GM12875 (cell line): ENCODE results near the gene ZDHHC14.

ENCODE experiments used
- H3K4me3 ChIP-seq: one replicate; pipeline ENCODE4 v1.5.1; 2011; ENCODE audit warnings: low read depth, low read length, control low read depth
- CTCF ChIP-seq: IDR thresholded peaks from 2 replicates; pipeline ENCODE4 v1.5.1; 2011; ENCODE audit warnings: low read depth, mild to moderate bottlenecking, control low read depth, inconsistent platforms, low read length, moderate library complexity, borderline replicate concordance; ENCODE audit not compliant: insufficient read depth

The ZDHHC14 gene

GRCh38 chr6:157452096-157452495 is 71.1 kb downstream of the ZDHHC14 start:
- H3K4me3 ChIP-seq = no peak overlapping the region
- no peak for TF ChIP-seq CTCF

- TF ChIP-seq CTCF = no peak
Measured at GRCh38 chr6:157453131-157453530, 72.1 kb downstream of the ZDHHC14 start.

GRCh38 chr6:157453978-157454377 is 73.0 kb downstream of the ZDHHC14 start:
- TF ChIP-seq CTCF = no peak
- H3K4me3 ChIP-seq = no peak overlapping the region

More at GRCh38 chr6:157453131-157453530, 72.1 kb downstream of the ZDHHC14 start:
- no peak overlapping the region for H3K4me3 ChIP-seq

GRCh38 chr6:157454762-157455714 is 74.0 kb downstream of the ZDHHC14 start:
- no peak for TF ChIP-seq CTCF
- H3K4me3 ChIP-seq = no peak overlapping the region

- H3K4me3 ChIP-seq = no peak overlapping the region
- no peak for TF ChIP-seq CTCF
Measured at GRCh38 chr6:157455731-157456523, 74.9 kb downstream of the ZDHHC14 start.

- TF ChIP-seq CTCF = no peak
- no peak overlapping the region for H3K4me3 ChIP-seq
Measured at GRCh38 chr6:157456524-157456829, 75.5 kb downstream of the ZDHHC14 start.

- H3K4me3 ChIP-seq = no peak overlapping the region
- TF ChIP-seq CTCF = no peak
Measured at GRCh38 chr6:157457787-157458186, 76.8 kb downstream of the ZDHHC14 start.
